ENCODE results near the gene FILIP1L. TPM values are rescaled to one million over a fixed set of nuclear protein-coding genes. Genes with fewer than 3 reads are reported as not detected.

FILIP1L gene
- total RNA-seq, 2 donors from 2014 or later, result 97.0 to 112 TPM

DNA sequence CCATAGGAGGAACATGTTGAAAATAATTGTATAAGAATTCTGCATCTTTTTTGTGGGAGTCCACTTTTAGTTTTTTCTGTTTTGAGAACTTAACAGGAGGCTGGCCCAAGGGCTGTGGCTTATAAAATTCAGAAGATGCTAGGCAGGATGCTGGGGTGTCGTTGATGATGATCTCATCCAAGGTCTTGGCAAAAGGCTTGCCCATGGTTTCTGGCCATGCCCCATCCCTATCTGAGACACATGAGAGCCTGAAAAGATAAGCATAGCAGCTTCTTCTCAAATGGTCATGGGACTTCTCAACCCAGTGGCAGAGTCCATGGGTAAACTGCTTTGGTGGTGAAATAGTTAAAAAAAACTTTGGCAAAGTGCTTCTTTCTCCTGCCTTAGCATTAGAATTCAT lies 261.4 kb downstream of the FILIP1L start:
- no peak overlapping the region for H3K4me3 ChIP-seq
- peaks cover 38% of the 10 kb centered on the region for H3K36me3 ChIP-seq
- no peaks in the 10 kb centered on the region for H3K9me3 ChIP-seq
- TF ChIP-seq, protein P1, sequence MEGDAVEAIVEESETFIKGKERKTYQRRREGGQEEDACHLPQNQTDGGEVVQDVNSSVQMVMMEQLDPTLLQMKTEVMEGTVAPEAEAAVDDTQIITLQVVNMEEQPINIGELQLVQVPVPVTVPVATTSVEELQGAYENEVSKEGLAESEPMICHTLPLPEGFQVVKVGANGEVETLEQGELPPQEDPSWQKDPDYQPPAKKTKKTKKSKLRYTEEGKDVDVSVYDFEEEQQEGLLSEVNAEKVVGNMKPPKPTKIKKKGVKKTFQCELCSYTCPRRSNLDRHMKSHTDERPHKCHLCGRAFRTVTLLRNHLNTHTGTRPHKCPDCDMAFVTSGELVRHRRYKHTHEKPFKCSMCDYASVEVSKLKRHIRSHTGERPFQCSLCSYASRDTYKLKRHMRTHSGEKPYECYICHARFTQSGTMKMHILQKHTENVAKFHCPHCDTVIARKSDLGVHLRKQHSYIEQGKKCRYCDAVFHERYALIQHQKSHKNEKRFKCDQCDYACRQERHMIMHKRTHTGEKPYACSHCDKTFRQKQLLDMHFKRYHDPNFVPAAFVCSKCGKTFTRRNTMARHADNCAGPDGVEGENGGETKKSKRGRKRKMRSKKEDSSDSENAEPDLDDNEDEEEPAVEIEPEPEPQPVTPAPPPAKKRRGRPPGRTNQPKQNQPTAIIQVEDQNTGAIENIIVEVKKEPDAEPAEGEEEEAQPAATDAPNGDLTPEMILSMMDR (IDR thresholded peaks at IDR 0.05), result no peak
- H3K4me1 ChIP-seq, result peaks cover 0 to 25% of the 10 kb centered on the region in 2 donors
- no peak for DNase-seq (ENCODE audit: low spot score)
- no peaks in the 10 kb centered on the region for H3K27me3 ChIP-seq
- no peak overlapping the region for H3K27ac ChIP-seq

GRCh38 chr3:99851955-99852354 lies 262.3 kb downstream of the FILIP1L start:
- Histone ChIP-seq H3K4me1 (peaks cover 0 to 23% of the 10 kb centered on the region in 2 donors), H3K9me3 (no peaks in the 10 kb centered on the region), H3K27ac (no peak overlapping the region), H3K27me3 (no peaks in the 10 kb centered on the region), H3K36me3 (peaks cover 38% of the 10 kb centered on the region), H3K4me3 (no peak overlapping the region)
- DNase-seq (ENCODE audit: low spot score), result no peak
- TF ChIP-seq, protein P1 (IDR thresholded peaks at IDR 0.05), result no peak

DNA sequence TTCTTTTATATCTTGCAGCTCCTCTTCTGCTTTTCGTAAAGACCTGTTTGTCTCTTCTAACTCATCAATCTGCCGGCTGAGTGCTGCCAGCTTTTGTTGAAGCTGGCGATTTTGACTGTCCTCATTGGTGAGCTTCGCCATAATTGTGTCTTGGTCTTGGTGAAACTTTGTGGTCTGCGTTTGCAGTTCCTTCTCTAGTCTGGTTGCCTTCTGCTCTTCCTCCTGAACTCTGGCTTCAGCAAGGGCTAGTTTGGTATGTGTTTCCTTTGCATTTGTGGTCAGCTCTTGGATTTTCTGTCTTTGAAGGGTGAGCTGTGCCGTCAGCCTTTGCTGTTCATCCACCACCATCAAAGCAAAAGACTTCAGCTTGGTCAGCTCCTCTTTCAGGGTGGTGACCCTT lies 263.7 kb downstream of the FILIP1L start:
- no peak overlapping the region for H3K4me3 ChIP-seq
- no peak overlapping the region for H3K27ac ChIP-seq
- DNase-seq (ENCODE audit: low spot score), result no peak
- H3K36me3 ChIP-seq, result peaks cover 27% of the 10 kb centered on the region
- no peaks in the 10 kb centered on the region for H3K27me3 ChIP-seq
- H3K4me1 ChIP-seq, result peaks cover 0 to 37% of the 10 kb centered on the region in 2 donors
- no peaks in the 10 kb centered on the region for H3K9me3 ChIP-seq
- TF ChIP-seq, protein P1 (IDR thresholded peaks at IDR 0.05), result no peak

- Histone ChIP-seq H3K36me3 (peaks cover 15% of the 10 kb centered on the region), H3K4me3 (no peak overlapping the region), H3K27ac (peak overlapping the region in 1 of 2 donors; percentile 74), H3K9me3 (no peaks in the 10 kb centered on the region), H3K4me1 (peaks cover 0 to 58% of the 10 kb centered on the region in 2 donors), H3K27me3 (no peaks in the 10 kb centered on the region)
- no peak for DNase-seq (ENCODE audit: low spot score)
- TF ChIP-seq, protein P1 (IDR thresholded peaks at IDR 0.05), result no peak
Observed at GRCh38 chr3:99848433-99848832, 265.9 kb downstream of the FILIP1L start.

GRCh38 chr3:99846477-99847160 lies 267.7 kb downstream of the FILIP1L start:
- H3K4me1 ChIP-seq, result peaks cover 0 to 60% of the 10 kb centered on the region in 2 donors
- no peaks in the 10 kb centered on the region for H3K27me3 ChIP-seq
- H3K27ac ChIP-seq, result peak overlapping the region; percentile 74
- H3K36me3 ChIP-seq, result peaks cover 15% of the 10 kb centered on the region
- DNase-seq (ENCODE audit: low spot score), result no peak
- TF ChIP-seq, protein P1 (IDR thresholded peaks at IDR 0.05), result no peak
- no peak overlapping the region for H3K4me3 ChIP-seq
- H3K9me3 ChIP-seq, result no peaks in the 10 kb centered on the region

GRCh38 chr3:99845999-99846398 lies 268.3 kb downstream of the FILIP1L start:
- Histone ChIP-seq H3K4me1 (peaks cover 0 to 60% of the 10 kb centered on the region in 2 donors), H3K4me3 (no peak overlapping the region), H3K27ac (peak overlapping the region; percentile 74), H3K27me3 (no peaks in the 10 kb centered on the region), H3K36me3 (peaks cover 13% of the 10 kb centered on the region), H3K9me3 (no peaks in the 10 kb centered on the region)
- no peak for DNase-seq (ENCODE audit: low spot score)
- TF ChIP-seq, protein P1 (IDR thresholded peaks at IDR 0.05), result no peak

Data from right atrium auricular region (tissue), 2 donors.